Fibroblast of skin of left biceps (primary cell): ENCODE results near the gene GLB1L2.
"Not testable (repeated sequence)": the region's sequence is repeated elsewhere in the genome, so short reads cannot be mapped to it uniquely, and the experiment has no call there.

Experiments used
- DNase-seq, 2 experiments: peaks; one replicate each; pipeline ENCODE4 v3.0.0-alpha.2; 2013; ENCODE audit warnings: low read depth in 2 of 2

The GLB1L2 gene

GRCh38 chr11:134322553-134322952, 9.2 kb upstream of the GLB1L2 start:
- DNase-seq = no peak

GRCh38 chr11:134328433-134328832, 3.4 kb upstream of the GLB1L2 start:
- DNase-seq = no peak

GRCh38 chr11:134330611-134331353, 1.0 kb upstream of the GLB1L2 start:
- DNase-seq = no peak

- DNase-seq = no peak
Measured at GRCh38 chr11:134332189-134332631, 422 bp downstream of the GLB1L2 start.

GRCh38 chr11:134332782-134333181, 994 bp downstream of the GLB1L2 start:
- no peak for DNase-seq

GRCh38 chr11:134333312-134333711, 1.5 kb downstream of the GLB1L2 start:
- no peak for DNase-seq

- DNase-seq = no peak
Measured at GRCh38 chr11:134333946-134334345, 2.2 kb downstream of the GLB1L2 start.

GRCh38 chr11:134334796-134335571, 3.2 kb downstream of the GLB1L2 start:
- DNase-seq = no peak

- no peak for DNase-seq
Measured at GRCh38 chr11:134337051-134337450, 5.3 kb downstream of the GLB1L2 start.

- no peak for DNase-seq
Measured at GRCh38 chr11:134338068-134338467, 6.3 kb downstream of the GLB1L2 start.

- no peak for DNase-seq
Measured at GRCh38 chr11:134338654-134339053, 6.9 kb downstream of the GLB1L2 start.

GRCh38 chr11:134339756-134340155, 8.0 kb downstream of the GLB1L2 start:
- DNase-seq = no peak

- no peak for DNase-seq
Measured at GRCh38 chr11:134340354-134340964, 8.7 kb downstream of the GLB1L2 start.

GRCh38 chr11:134341805-134342571, 10.2 kb downstream of the GLB1L2 start:
- DNase-seq = no peak

GRCh38 chr11:134342572-134343340, 11.0 kb downstream of the GLB1L2 start:
- DNase-seq = no peak

GRCh38 chr11:134343646-134344045, 11.9 kb downstream of the GLB1L2 start:
- no peak for DNase-seq

- not testable (repeated sequence) for DNase-seq
Measured at GRCh38 chr11:134344497-134345236, 12.9 kb downstream of the GLB1L2 start.

GRCh38 chr11:134345237-134345550, 13.4 kb downstream of the GLB1L2 start:
- DNase-seq = no peak

- no peak for DNase-seq
Measured at GRCh38 chr11:134346101-134346975, 14.6 kb downstream of the GLB1L2 start.

- DNase-seq = no peak
Measured at GRCh38 chr11:134346976-134347350, 15.2 kb downstream of the GLB1L2 start.
